ENCODE data around the gene OR5AU1. TPM values are rescaled to one million over a fixed set of nuclear protein-coding genes. Genes with fewer than 3 reads are reported as not detected.
A peak's percentile ranks its signal among the peaks of the same experiment; 100 is the strongest.

OR5AU1 gene
- total RNA-seq, 1 donor from 2014 or later: not detected

DNA sequence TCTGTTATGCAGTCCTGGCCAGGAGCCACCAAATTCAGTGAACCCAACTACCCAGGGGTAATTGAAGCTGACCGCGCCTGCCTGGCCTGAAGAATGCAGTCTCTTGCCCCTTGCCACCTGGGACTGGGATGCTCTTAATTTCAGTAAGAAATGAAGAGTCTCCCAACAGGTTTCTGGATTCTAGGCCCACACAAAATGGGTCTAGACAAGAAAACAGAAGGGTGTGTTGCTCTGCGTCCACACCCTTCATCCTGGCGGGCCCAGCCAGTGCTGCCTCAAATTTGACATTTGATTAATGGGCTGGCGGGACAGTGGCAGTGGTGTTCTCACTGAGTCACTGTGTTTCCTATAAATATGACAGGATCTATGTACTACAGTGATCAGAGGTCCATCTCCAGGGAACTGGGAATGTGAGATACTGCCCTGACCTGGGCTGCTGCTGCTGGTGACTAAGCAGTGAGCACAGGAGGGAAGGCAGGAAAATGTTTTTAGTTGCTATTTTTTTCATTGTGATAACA lies 48.5 kb downstream of the OR5AU1 start:
- Mint-ChIP-seq H3K36me3 (ENCODE audit: low read depth, unreplicated experiment) (no peaks in the 10 kb centered on the region), H3K9me3 (ENCODE audit: unreplicated experiment) (no peaks in the 10 kb centered on the region), H3K27ac (ENCODE audit: unreplicated experiment) (peak overlapping the region; percentile 79), H3K4me1 (ENCODE audit: low read depth, unreplicated experiment) (peaks cover 36% of the 10 kb centered on the region), H3K27me3 (ENCODE audit: low read depth, unreplicated experiment) (no peaks in the 10 kb centered on the region), H3K4me3 (ENCODE audit: unreplicated experiment) (no peak overlapping the region)
- H3K9ac ChIP-seq (ENCODE audit: low read length): peak overlapping the region; percentile 26
- no peaks in the 10 kb centered on the region for H3K27me3 ChIP-seq (ENCODE audit: insufficient read depth, low read length)
- H3K4me3 ChIP-seq (ENCODE audit: insufficient read depth, low read depth, low read length): no peak overlapping the region
- no peaks in the 10 kb centered on the region for H4K20me1 ChIP-seq (ENCODE audit: insufficient read depth, low read length)
- no peak for TF ChIP-seq EZH2 (IDR thresholded peaks at IDR 0.05; ENCODE audit: insufficient read depth, low read length)
- TF ChIP-seq, protein P1, sequence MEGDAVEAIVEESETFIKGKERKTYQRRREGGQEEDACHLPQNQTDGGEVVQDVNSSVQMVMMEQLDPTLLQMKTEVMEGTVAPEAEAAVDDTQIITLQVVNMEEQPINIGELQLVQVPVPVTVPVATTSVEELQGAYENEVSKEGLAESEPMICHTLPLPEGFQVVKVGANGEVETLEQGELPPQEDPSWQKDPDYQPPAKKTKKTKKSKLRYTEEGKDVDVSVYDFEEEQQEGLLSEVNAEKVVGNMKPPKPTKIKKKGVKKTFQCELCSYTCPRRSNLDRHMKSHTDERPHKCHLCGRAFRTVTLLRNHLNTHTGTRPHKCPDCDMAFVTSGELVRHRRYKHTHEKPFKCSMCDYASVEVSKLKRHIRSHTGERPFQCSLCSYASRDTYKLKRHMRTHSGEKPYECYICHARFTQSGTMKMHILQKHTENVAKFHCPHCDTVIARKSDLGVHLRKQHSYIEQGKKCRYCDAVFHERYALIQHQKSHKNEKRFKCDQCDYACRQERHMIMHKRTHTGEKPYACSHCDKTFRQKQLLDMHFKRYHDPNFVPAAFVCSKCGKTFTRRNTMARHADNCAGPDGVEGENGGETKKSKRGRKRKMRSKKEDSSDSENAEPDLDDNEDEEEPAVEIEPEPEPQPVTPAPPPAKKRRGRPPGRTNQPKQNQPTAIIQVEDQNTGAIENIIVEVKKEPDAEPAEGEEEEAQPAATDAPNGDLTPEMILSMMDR (IDR thresholded peaks at IDR 0.05; ENCODE audit: insufficient read depth, low read depth, low read length): no peak
- no peaks in the 10 kb centered on the region for H3K9me3 ChIP-seq (ENCODE audit: insufficient read depth, low read depth, low read length)
- H3K27ac ChIP-seq (ENCODE audit: low read depth, low read length): peak overlapping the region; percentile 28
- H2AFZ ChIP-seq (ENCODE audit: low read depth, low read length): peak overlapping the region; percentile 69
- H3K79me2 ChIP-seq (ENCODE audit: insufficient read depth, low read length): no peaks in the 10 kb centered on the region
- H3K36me3 ChIP-seq (ENCODE audit: insufficient read depth, low read length): no peaks in the 10 kb centered on the region
- H3K4me2 ChIP-seq (ENCODE audit: low read length): peak overlapping the region; percentile 50
- no peak for FAIRE-seq
- DNase-seq (ENCODE audit: low read depth): peak; percentile 24
- H3K4me1 ChIP-seq (ENCODE audit: insufficient read depth, low read length): peaks cover 25% of the 10 kb centered on the region

DNA sequence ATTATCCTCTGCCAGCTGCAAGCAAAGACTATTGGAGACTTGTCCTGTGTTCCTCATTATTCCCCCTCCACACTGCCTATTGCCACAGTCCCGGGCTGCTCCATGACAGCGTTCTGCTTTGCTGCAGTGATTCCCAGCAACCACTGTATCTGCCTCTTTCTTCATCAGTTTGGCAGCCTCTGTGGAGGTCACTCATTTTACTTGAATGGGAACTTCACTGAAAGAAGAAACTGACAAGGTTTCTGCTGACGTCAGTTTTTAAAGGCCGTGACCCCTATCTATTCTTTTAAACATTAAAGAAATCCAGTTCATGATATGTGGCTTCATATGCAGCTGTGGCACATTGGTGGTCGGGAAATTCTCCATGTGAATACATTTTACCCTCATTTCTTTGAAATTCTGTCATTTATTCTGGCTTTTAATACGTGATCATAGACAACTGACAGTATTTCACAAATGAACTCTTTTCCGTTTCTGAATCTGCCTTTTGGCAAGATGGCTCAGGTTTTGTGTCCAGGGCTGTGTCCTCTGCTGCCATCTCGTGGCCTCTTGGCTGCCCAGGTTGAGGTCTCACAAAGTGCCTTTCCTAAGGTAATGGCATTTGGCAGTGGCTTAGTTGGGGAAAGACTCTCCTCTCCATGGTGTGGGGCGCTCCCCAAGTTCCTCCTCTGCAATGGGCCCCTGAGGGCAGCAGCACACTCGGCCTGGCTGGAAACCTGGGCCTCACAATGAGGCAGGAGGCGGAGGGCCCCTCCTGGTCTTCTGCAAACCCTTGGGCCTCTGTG lies 49.2 kb downstream of the OR5AU1 start:
- no peaks in the 10 kb centered on the region for H3K27me3 ChIP-seq (ENCODE audit: insufficient read depth, low read length)
- Mint-ChIP-seq H3K27me3 (ENCODE audit: low read depth, unreplicated experiment) (no peaks in the 10 kb centered on the region), H3K9me3 (ENCODE audit: unreplicated experiment) (no peaks in the 10 kb centered on the region), H3K36me3 (ENCODE audit: low read depth, unreplicated experiment) (no peaks in the 10 kb centered on the region), H3K4me3 (ENCODE audit: unreplicated experiment) (peak overlapping the region; percentile 66), H3K27ac (ENCODE audit: unreplicated experiment) (peak overlapping the region; percentile 79), H3K4me1 (ENCODE audit: low read depth, unreplicated experiment) (peaks cover 42% of the 10 kb centered on the region)
- peak overlapping the region; percentile 28 for H3K27ac ChIP-seq (ENCODE audit: low read depth, low read length)
- H3K9ac ChIP-seq (ENCODE audit: low read length): peak overlapping the region; percentile 26
- no peaks in the 10 kb centered on the region for H3K79me2 ChIP-seq (ENCODE audit: insufficient read depth, low read length)
- no peaks in the 10 kb centered on the region for H3K36me3 ChIP-seq (ENCODE audit: insufficient read depth, low read length)
- TF ChIP-seq EZH2 (IDR thresholded peaks at IDR 0.05; ENCODE audit: insufficient read depth, low read length): no peak
- TF ChIP-seq, protein P1 (IDR thresholded peaks at IDR 0.05; ENCODE audit: insufficient read depth, low read depth, low read length): peak; percentile 95
- H4K20me1 ChIP-seq (ENCODE audit: insufficient read depth, low read length): no peaks in the 10 kb centered on the region
- no peak for FAIRE-seq
- H3K4me1 ChIP-seq (ENCODE audit: insufficient read depth, low read length): peaks cover 25% of the 10 kb centered on the region
- H3K4me3 ChIP-seq (ENCODE audit: insufficient read depth, low read depth, low read length): peak overlapping the region; percentile 13
- H3K4me2 ChIP-seq (ENCODE audit: low read length): peak overlapping the region; percentile 50
- DNase-seq (ENCODE audit: low read depth): peak; percentile 57
- H3K9me3 ChIP-seq (ENCODE audit: insufficient read depth, low read depth, low read length): no peaks in the 10 kb centered on the region
- H2AFZ ChIP-seq (ENCODE audit: low read depth, low read length): peak overlapping the region; percentile 69

DNA sequence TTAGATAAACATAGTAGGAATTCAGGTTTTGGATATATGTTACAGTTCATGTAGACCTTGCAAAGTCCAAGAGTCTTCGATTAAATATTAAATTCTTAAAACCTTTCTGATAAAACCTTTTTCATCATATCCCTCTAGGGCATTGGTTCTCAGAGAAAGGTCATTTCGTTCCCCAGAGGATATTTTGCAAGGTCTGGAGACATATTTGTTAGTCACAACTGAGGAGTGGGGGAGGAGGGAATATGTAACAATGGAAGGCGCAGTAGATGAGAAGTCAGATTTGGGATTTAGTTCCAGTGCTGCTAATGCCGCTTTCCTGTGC lies 49.7 kb downstream of the OR5AU1 start:
- peaks cover 25% of the 10 kb centered on the region for H3K4me1 ChIP-seq (ENCODE audit: insufficient read depth, low read length)
- no peak overlapping the region for H3K4me3 ChIP-seq (ENCODE audit: insufficient read depth, low read depth, low read length)
- peak overlapping the region; percentile 50 for H3K4me2 ChIP-seq (ENCODE audit: low read length)
- peak overlapping the region; percentile 79 for H3K27ac Mint-ChIP-seq (ENCODE audit: unreplicated experiment)
- no peaks in the 10 kb centered on the region for H3K79me2 ChIP-seq (ENCODE audit: insufficient read depth, low read length)
- peak overlapping the region; percentile 26 for H3K9ac ChIP-seq (ENCODE audit: low read length)
- no peaks in the 10 kb centered on the region for H3K36me3 ChIP-seq (ENCODE audit: insufficient read depth, low read length)
- H3K4me3 Mint-ChIP-seq (ENCODE audit: unreplicated experiment): peak overlapping the region; percentile 66
- no peaks in the 10 kb centered on the region for H3K27me3 ChIP-seq (ENCODE audit: insufficient read depth, low read length)
- DNase-seq (ENCODE audit: low read depth) (no peak), FAIRE-seq (no peak)
- no peaks in the 10 kb centered on the region for H3K9me3 Mint-ChIP-seq (ENCODE audit: unreplicated experiment)
- H2AFZ ChIP-seq (ENCODE audit: low read depth, low read length): peak overlapping the region; percentile 69
- H3K4me1 Mint-ChIP-seq (ENCODE audit: low read depth, unreplicated experiment): peaks cover 46% of the 10 kb centered on the region
- no peak overlapping the region for H3K27ac ChIP-seq (ENCODE audit: low read depth, low read length)
- no peaks in the 10 kb centered on the region for H3K36me3 Mint-ChIP-seq (ENCODE audit: low read depth, unreplicated experiment)
- no peaks in the 10 kb centered on the region for H4K20me1 ChIP-seq (ENCODE audit: insufficient read depth, low read length)
- H3K9me3 ChIP-seq (ENCODE audit: insufficient read depth, low read depth, low read length): no peaks in the 10 kb centered on the region
- TF ChIP-seq, protein P1 (IDR thresholded peaks at IDR 0.05; ENCODE audit: insufficient read depth, low read depth, low read length): no peak
- no peak for TF ChIP-seq EZH2 (IDR thresholded peaks at IDR 0.05; ENCODE audit: insufficient read depth, low read length)
- H3K27me3 Mint-ChIP-seq (ENCODE audit: low read depth, unreplicated experiment): no peaks in the 10 kb centered on the region

All from astrocyte (in vitro differentiated cells and primary cell).